CD4-positive, alpha-beta T cell (primary cell): ENCODE results near the gene SMIM26. TPM values are rescaled to one million over a fixed set of nuclear protein-coding genes. Genes with fewer than 3 reads are reported as not detected.

ENCODE experiments used
- ATAC-seq: fragments of 200-7000 bp; cut with Tn5 transposase; one replicate; pipeline ENCODE4 v1.10.0; 2022; ENCODE audit warnings: mild to moderate bottlenecking; ENCODE audit not compliant: poor library complexity
- CTCF ChIA-PET: fragments of 350-600 bp; sonication (Branson Sonifier 250); formaldehyde crosslinking; loops from one replicate; lab custom pipeline; 2021; ENCODE audit warnings: antibody characterized with exemption, inconsistent platforms; lab: Charles Lee
- POLR2A ChIA-PET: fragments of 350-600 bp; sonication (Branson Sonifier 250); formaldehyde crosslinking; loops from one replicate; lab custom pipeline; 2021; ENCODE audit warnings: antibody characterized with exemption, inconsistent platforms; lab: Charles Lee
- DNase-seq, 14 experiments: peaks; one replicate each; pipeline ENCODE4 v3.0.0-alpha.2; 2013 to 2020; ENCODE audit warnings: mixed read lengths in 2 of 14
- H3K27ac ChIP-seq, 2 donors: one replicate each; pipeline versions ENCODE4 v1.5.1 to v1.7.0; 2013; ENCODE audit warnings: low read length in 2 of 2, low read depth in 1 of 2, mild to moderate bottlenecking in 1 of 2
- H3K27me3 ChIP-seq, 2 experiments: 1 replicate in 1 of 2; 2 replicates in 1 of 2; pipeline versions ENCODE4 v1.6.1 to v1.7.0; 2013; ENCODE audit warnings: low read length in 2 of 2, control low read depth in 1 of 2, mild to moderate bottlenecking in 1 of 2, moderate library complexity in 1 of 2; ENCODE audit not compliant: insufficient read depth in 2 of 2, control insufficient read depth in 1 of 2
- H3K36me3 ChIP-seq: one replicate; pipeline ENCODE4 v1.6.1; 2013; ENCODE audit warnings: low read length, control low read depth; ENCODE audit not compliant: insufficient read depth
- H3K4me1 ChIP-seq: one replicate; pipeline ENCODE4 v1.6.1; 2013; ENCODE audit warnings: low read length, control low read depth; ENCODE audit not compliant: insufficient read depth
- H3K4me3 ChIP-seq: one replicate; pipeline ENCODE4 v1.5.1; 2013; ENCODE audit warnings: mild to moderate bottlenecking, low read length, moderate library complexity
- H3K9me3 ChIP-seq, 2 experiments: 1 replicate in 1 of 2; 2 replicates in 1 of 2; pipeline versions ENCODE4 v1.6.1 to v1.7.0; 2013; ENCODE audit warnings: low read length in 2 of 2, mild to moderate bottlenecking in 2 of 2, control low read depth in 1 of 2, moderate library complexity in 1 of 2; ENCODE audit not compliant: control insufficient read depth in 1 of 2, insufficient read depth in 1 of 2
- H3K27ac Mint-ChIP-seq: one replicate; pipeline ENCODE4 v1.8.0; 2020; ENCODE audit warnings: mixed read lengths
- H3K27me3 Mint-ChIP-seq: one replicate; pipeline ENCODE4 v1.8.0; 2021; ENCODE audit warnings: mixed read lengths
- H3K36me3 Mint-ChIP-seq: one replicate; pipeline ENCODE4 v1.8.0; 2021; ENCODE audit warnings: low read depth, mixed read lengths
- H3K4me1 Mint-ChIP-seq: one replicate; pipeline ENCODE4 v1.8.0; 2021; ENCODE audit warnings: low read depth, mixed read lengths
- H3K4me3 Mint-ChIP-seq: one replicate; pipeline ENCODE4 v1.8.0; 2020; ENCODE audit warnings: mild to moderate bottlenecking, mixed read lengths
- H3K9me3 Mint-ChIP-seq: one replicate; pipeline ENCODE4 v1.8.0; 2020; ENCODE audit warnings: mixed read lengths
- CTCF ChIP-seq: fragments of 200-600 bp; IDR thresholded peaks from one replicate; pipeline ENCODE4 v1.8.0; 2022; ENCODE audit warnings: antibody characterized with exemption, mild to moderate bottlenecking
- intact Hi-C, 2 experiments: fragments of 100-400 bp; cut with DNase I in 1 of 2; cut with micrococcal nuclease in 1 of 2; formaldehyde crosslinking; loops; one replicate each; pipeline versions ENCODE4 v1.15.1 to v1.9.0; 2023 to 2025; cut with DNase I, micrococcal nuclease
- total RNA-seq, 174 experiments: library from RNA in 2 of 174; stranded (reverse) in 2 of 174; gene quantifications; one replicate each; pipeline ENCODE4 v1.2.3 and lab custom pipeline; 2021 to 2026

The SMIM26 gene
- total RNA-seq, 2 experiments from 2014 or later = 78.7 to 79.8 TPM

- Histone ChIP-seq H3K36me3 (peaks cover 71% of the 10 kb centered on the region), H3K4me1 (no peaks in the 10 kb centered on the region), H3K9me3 (no peaks in the 10 kb centered on the region), H3K4me3 (no peak overlapping the region), H3K27ac (no peak overlapping the region), H3K27me3 (no peaks in the 10 kb centered on the region)
- POLR2A ChIA-PET = no interaction called here
- Mint-ChIP-seq H3K9me3 (no peaks in the 10 kb centered on the region), H3K27ac (no peak overlapping the region), H3K4me1 (no peaks in the 10 kb centered on the region), H3K27me3 (no peaks in the 10 kb centered on the region), H3K4me3 (no peak overlapping the region), H3K36me3 (peaks cover 82% of the 10 kb centered on the region)
- no peak for DNase-seq
- CTCF ChIA-PET = no interaction called here
- intact Hi-C loops = no loop called here
- no peak for TF ChIP-seq CTCF
- ATAC-seq = no peak
These were observed 24.0 kb upstream of the SMIM26 start for GRCh38 chr20:18543216-18543615.

- intact Hi-C loops = no loop called here
- CTCF ChIA-PET = no interaction called here
- H3K27ac ChIP-seq = no peak overlapping the region
- no peaks in the 10 kb centered on the region for H3K4me1 Mint-ChIP-seq
- ATAC-seq (no peak), DNase-seq (no peak)
- no peaks in the 10 kb centered on the region for H3K27me3 Mint-ChIP-seq
- TF ChIP-seq CTCF = no peak
- H3K4me3 ChIP-seq = no peak overlapping the region
- H3K36me3 ChIP-seq = peaks cover 74% of the 10 kb centered on the region
- H3K27ac Mint-ChIP-seq = no peak overlapping the region
- no peaks in the 10 kb centered on the region for H3K27me3 ChIP-seq
- no peaks in the 10 kb centered on the region for H3K4me1 ChIP-seq
- no peaks in the 10 kb centered on the region for H3K9me3 ChIP-seq
- H3K36me3 Mint-ChIP-seq = peaks cover 89% of the 10 kb centered on the region
- POLR2A ChIA-PET = no interaction called here
- H3K4me3 Mint-ChIP-seq = no peak overlapping the region
- no peaks in the 10 kb centered on the region for H3K9me3 Mint-ChIP-seq
These were observed 23.3 kb upstream of the SMIM26 start for GRCh38 chr20:18543932-18544331.

- POLR2A ChIA-PET = no interaction called here
- DNase-seq (no peak), ATAC-seq (no peak)
- no peak for TF ChIP-seq CTCF
- H3K4me1 ChIP-seq = no peaks in the 10 kb centered on the region
- H3K4me3 ChIP-seq = no peak overlapping the region
- intact Hi-C loops = no loop called here
- no peaks in the 10 kb centered on the region for H3K27me3 ChIP-seq
- no peaks in the 10 kb centered on the region for H3K4me1 Mint-ChIP-seq
- H3K9me3 ChIP-seq = no peaks in the 10 kb centered on the region
- H3K4me3 Mint-ChIP-seq = no peak overlapping the region
- no peak overlapping the region for H3K27ac ChIP-seq
- peaks cover 79% of the 10 kb centered on the region for H3K36me3 ChIP-seq
- no peak overlapping the region for H3K27ac Mint-ChIP-seq
- CTCF ChIA-PET = no interaction called here
- peaks cover 89% of the 10 kb centered on the region for H3K36me3 Mint-ChIP-seq
- no peaks in the 10 kb centered on the region for H3K27me3 Mint-ChIP-seq
- no peaks in the 10 kb centered on the region for H3K9me3 Mint-ChIP-seq
These were observed 21.7 kb upstream of the SMIM26 start for GRCh38 chr20:18545566-18545965.
